GM11168 (cell line): ENCODE results near the gene DCUN1D2.

Source experiments
- in situ Hi-C: fragments of 300-500 bp; cut with MboI; formaldehyde crosslinking; loops from one replicate; pipeline ENCODE4 v1.12.0; 2022; ENCODE audit warnings: low sequenced_read_pairs; ENCODE audit not compliant: unreplicated experiment

Gene DCUN1D2

GRCh38 chr13:113413898-113414282 is 76.6 kb downstream of the DCUN1D2 start:
- in situ Hi-C loops = no loop called here

- in situ Hi-C loops = no loop called here
Measured at GRCh38 chr13:113413178-113413897, 77.2 kb downstream of the DCUN1D2 start.

GRCh38 chr13:113412440-113412839 is 78.1 kb downstream of the DCUN1D2 start:
- in situ Hi-C loops = no loop called here

GRCh38 chr13:113411216-113412023 is 79.1 kb downstream of the DCUN1D2 start:
- in situ Hi-C loops = no loop called here

- in situ Hi-C loops = no loop called here
Measured at GRCh38 chr13:113410472-113411201, 79.9 kb downstream of the DCUN1D2 start.

- in situ Hi-C loops = no loop called here
Measured at GRCh38 chr13:113408562-113408961, 81.9 kb downstream of the DCUN1D2 start.

- in situ Hi-C loops = no loop called here
Measured at GRCh38 chr13:113407531-113408393, 82.7 kb downstream of the DCUN1D2 start.

- in situ Hi-C loops = no loop called here
Measured at GRCh38 chr13:113407103-113407530, 83.4 kb downstream of the DCUN1D2 start.

- in situ Hi-C loops = no loop called here
Measured at GRCh38 chr13:113406321-113407102, 84.0 kb downstream of the DCUN1D2 start.
